HepG2 (cell line): ENCODE results near the gene TNS1. TPM values are rescaled to one million over a fixed set of nuclear protein-coding genes. Genes with fewer than 3 reads are reported as not detected.
A peak's percentile ranks its signal among the peaks of the same experiment; 100 is the strongest.

Experiments
- ARID4A ChIP-seq: sonication (generic); formaldehyde crosslinking; IDR thresholded peaks from 2 replicates; pipeline ENCODE4 v1.5.0; 2020; ENCODE audit warnings: mild to moderate bottlenecking, missing genetic modification reagents, borderline replicate concordance
- CENPT ChIP-seq: sonication (generic); formaldehyde crosslinking; IDR thresholded peaks from 2 replicates; pipeline ENCODE4 v1.8.0; 2022; ENCODE audit warnings: low read depth, mild to moderate bottlenecking, moderate library complexity, missing genetic modification reagents
- MAX ChIP-seq: IDR thresholded peaks from 2 replicates; pipeline ENCODE4 v1.6.1; 2012; ENCODE audit warnings: inconsistent platforms
- NR0B2 ChIP-seq: sonication (generic); formaldehyde crosslinking; IDR thresholded peaks from 2 replicates; pipeline ENCODE4 v1.4.0; 2020; ENCODE audit warnings: mild to moderate bottlenecking, missing genetic modification reagents
- PAXIP1 ChIP-seq: sonication (generic); formaldehyde crosslinking; conservative IDR thresholded peaks from 2 replicates; pipeline ENCODE4 v1.4.0; 2020; ENCODE audit warnings: mild to moderate bottlenecking, missing genetic modification reagents, moderate library complexity
- RARA ChIP-seq: IDR thresholded peaks from 2 replicates; pipeline ENCODE4 v1.6.1; 2016; ENCODE audit warnings: missing genetic modification reagents, missing compliant biosample characterization
- SNAPC5 ChIP-seq: sonication (generic); formaldehyde crosslinking; IDR thresholded peaks from 2 replicates; pipeline ENCODE4 v1.8.1; 2023; ENCODE audit warnings: mild to moderate bottlenecking, missing genetic modification reagents, borderline replicate concordance
- ZFP36 ChIP-seq: fragments of 150-350 bp; IDR thresholded peaks from 2 replicates; pipeline ENCODE4 v1.6.1; 2018; ENCODE audit warnings: borderline replicate concordance, low read length, low read depth; ENCODE audit not compliant: partially characterized antibody
- ZNF350 ChIP-seq: sonication (generic); formaldehyde crosslinking; IDR thresholded peaks from 2 replicates; pipeline ENCODE4 v1.4.0; 2020; ENCODE audit warnings: mild to moderate bottlenecking, low read depth, missing genetic modification reagents, borderline replicate concordance
- ZNF496 ChIP-seq: sonication (generic); formaldehyde crosslinking; IDR thresholded peaks from 2 replicates; pipeline ENCODE4 v1.8.1; 2023; ENCODE audit warnings: mild to moderate bottlenecking, moderate library complexity, missing genetic modification reagents; ENCODE audit not compliant: insufficient replicate concordance
- ZNF687 ChIP-seq: sonication (generic); formaldehyde crosslinking; IDR thresholded peaks from 2 replicates; pipeline ENCODE4 v1.5.1; 2020; ENCODE audit warnings: mild to moderate bottlenecking, missing genetic modification reagents, moderate library complexity
- ZNF704 ChIP-seq: sonication (generic); formaldehyde crosslinking; IDR thresholded peaks from 2 replicates; pipeline ENCODE4 v1.8.1; 2023; ENCODE audit warnings: mild to moderate bottlenecking, inconsistent platforms, moderate library complexity, missing genetic modification reagents, borderline replicate concordance
- polyA plus RNA-seq, 8 experiments: library from polyadenylated mRNA; depleted of rRNA in 3 of 8; stranded (reverse) in 7 of 8; unstranded in 1 of 8; fragments of >200 nt; fragmentation: Illumina TruSeq in 4 of 8; extraction: Trizol in 4 of 8; gene quantifications; 2 replicates each; pipeline versions ENCODE4 v1.2.1 to v1.2.3, GENCODE V29; 2011 to 2016; ENCODE audit warnings: low read depth in 4 of 8, missing spikeins in 1 of 8, mixed read lengths in 1 of 8; ENCODE audit not compliant: insufficient read depth in 1 of 8
- total RNA-seq, 5 experiments: library from RNA; depleted of rRNA; stranded (reverse); fragments of >200 nt; fragmentation: Illumina TruSeq; extraction: Trizol; gene quantifications; 2 replicates each; pipeline ENCODE4 v1.2.3, GENCODE V29; 2016; ENCODE audit warnings: low read depth in 1 of 5

TNS1 gene
- total and polyA plus RNA-seq, 2 of the 13 experiments (the other 11 are each of a cell fraction or from before 2014, with no cell fraction given) = 1.9 to 118 TPM

GRCh38 chr2:217792626-217793527 lies 209.9 kb downstream of the TNS1 start (continued):
- TF ChIP-seq ARID4A (CRISPR knock-in tag) = no peak
- peak; percentile 96 for TF ChIP-seq RARA (CRISPR knock-in tag)
- TF ChIP-seq CENPT (CRISPR knock-in tag) = no peak
- TF ChIP-seq SNAPC5 (CRISPR knock-in tag) = no peak
- no peak for TF ChIP-seq ZNF704 (CRISPR knock-in tag)
- no peak for TF ChIP-seq ZNF496 (CRISPR knock-in tag)
- peak; percentile 42 for TF ChIP-seq ZFP36
- TF ChIP-seq ZNF350 (CRISPR knock-in tag) = no peak
- TF ChIP-seq ZNF687 (CRISPR knock-in tag) = no peak
- peak; percentile 47 for TF ChIP-seq PAXIP1 (CRISPR knock-in tag)
- no peak for TF ChIP-seq NR0B2 (CRISPR knock-in tag)
- peak; percentile 36; the same call in 1 of the 2 replicates for TF ChIP-seq MAX
